HepG2 (cell line): Measurements from ENCODE around the gene MEF2B. TPM values are rescaled to one million over a fixed set of nuclear protein-coding genes. Genes with fewer than 3 reads are reported as not detected.

Source experiments
- GMEB1 ChIP-seq: sonication (generic); formaldehyde crosslinking; IDR thresholded peaks from 2 replicates; pipeline ENCODE4 v1.5.1; 2020; ENCODE audit warnings: missing genetic modification reagents, mild to moderate bottlenecking, borderline replicate concordance
- ONECUT2 ChIP-seq: sonication (generic); formaldehyde crosslinking; IDR thresholded peaks from 2 replicates; pipeline ENCODE4 v1.4.0; 2020; ENCODE audit warnings: missing genetic modification reagents
- RBM39 ChIP-seq: fragments of 200-400 bp; formaldehyde crosslinking; IDR thresholded peaks from one replicate; pipeline ENCODE4 v1.6.1; 2018; ENCODE audit warnings: antibody characterized with exemption, mild to moderate bottlenecking, low read depth, low read length; ENCODE audit not compliant: poor library complexity, severe bottlenecking
- SP4 ChIP-seq: sonication (generic); formaldehyde crosslinking; IDR thresholded peaks from 2 replicates; pipeline ENCODE4 v1.8.1; 2023; ENCODE audit warnings: mild to moderate bottlenecking, missing genetic modification reagents
- SPEN ChIP-seq: sonication (generic); formaldehyde crosslinking; IDR thresholded peaks from 2 replicates; pipeline ENCODE4 v1.5.1; 2020; ENCODE audit warnings: low read depth, mild to moderate bottlenecking, missing genetic modification reagents
- ZBTB21 ChIP-seq: sonication (generic); formaldehyde crosslinking; IDR thresholded peaks from 2 replicates; pipeline ENCODE4 v1.4.0; 2020; ENCODE audit warnings: missing genetic modification reagents
- ZBTB44 ChIP-seq: sonication (generic); formaldehyde crosslinking; IDR thresholded peaks from 2 replicates; pipeline ENCODE4 v1.4.0; 2020; ENCODE audit warnings: missing genetic modification reagents
- ZNF101 ChIP-seq: sonication (generic); formaldehyde crosslinking; IDR thresholded peaks from 2 replicates; pipeline ENCODE4 v1.4.0; 2020; ENCODE audit warnings: mild to moderate bottlenecking, low read depth, missing genetic modification reagents, borderline replicate concordance
- ZNF138 ChIP-seq: sonication (generic); formaldehyde crosslinking; IDR thresholded peaks from 2 replicates; pipeline ENCODE4 v1.5.0; 2020; ENCODE audit warnings: mild to moderate bottlenecking, low read depth, missing genetic modification reagents
- ZNF143 ChIP-seq: sonication (generic); formaldehyde crosslinking; IDR thresholded peaks from 2 replicates; pipeline ENCODE4 v1.4.0; 2020; ENCODE audit warnings: missing genetic modification reagents
- ZNF292 ChIP-seq: sonication (generic); formaldehyde crosslinking; IDR thresholded peaks from 2 replicates; pipeline ENCODE4 v1.8.1; 2022; ENCODE audit warnings: mild to moderate bottlenecking, low read depth, missing genetic modification reagents, borderline replicate concordance
- ZNF441 ChIP-seq: sonication (generic); formaldehyde crosslinking; IDR thresholded peaks from 2 replicates; pipeline ENCODE4 v1.7.0; 2021; ENCODE audit warnings: missing genetic modification reagents, borderline replicate concordance
- ZNF484 ChIP-seq: sonication (generic); formaldehyde crosslinking; IDR thresholded peaks from 2 replicates; pipeline ENCODE4 v1.5.1; 2020; ENCODE audit warnings: mild to moderate bottlenecking, low read depth, missing genetic modification reagents, borderline replicate concordance
- ZNF577 ChIP-seq: sonication (generic); formaldehyde crosslinking; IDR thresholded peaks from 2 replicates; pipeline ENCODE4 v1.4.0; 2020; ENCODE audit warnings: mild to moderate bottlenecking, low read depth, missing genetic modification reagents, borderline replicate concordance
- ZNF883 ChIP-seq: sonication (generic); formaldehyde crosslinking; IDR thresholded peaks from 2 replicates; pipeline ENCODE4 v1.5.1; 2020; ENCODE audit warnings: mild to moderate bottlenecking, missing genetic modification reagents; ENCODE audit errors: not compliant biosample characterization
- polyA plus RNA-seq, 8 experiments: library from polyadenylated mRNA; depleted of rRNA in 3 of 8; stranded (reverse) in 7 of 8; unstranded in 1 of 8; fragments of >200 nt; fragmentation: Illumina TruSeq in 4 of 8; extraction: Trizol in 4 of 8; gene quantifications; 2 replicates each; pipeline versions ENCODE4 v1.2.1 to v1.2.3, GENCODE V29; 2011 to 2016; ENCODE audit warnings: low read depth in 4 of 8, missing spikeins in 1 of 8, mixed read lengths in 1 of 8; ENCODE audit not compliant: insufficient read depth in 1 of 8
- total RNA-seq, 5 experiments: library from RNA; depleted of rRNA; stranded (reverse); fragments of >200 nt; fragmentation: Illumina TruSeq; extraction: Trizol; gene quantifications; 2 replicates each; pipeline ENCODE4 v1.2.3, GENCODE V29; 2016; ENCODE audit warnings: low read depth in 1 of 5
- TF ChIP-seq, protein P1 (sequence below): sonication (generic); formaldehyde crosslinking; IDR thresholded peaks from 2 replicates; pipeline ENCODE4 v1.5.0; 2020; ENCODE audit warnings: mild to moderate bottlenecking, missing genetic modification reagents
- TF ChIP-seq, protein P2 (sequence below): sonication (generic); formaldehyde crosslinking; IDR thresholded peaks from 2 replicates; pipeline ENCODE4 v1.8.0; 2022; ENCODE audit warnings: missing genetic modification reagents, mild to moderate bottlenecking, moderate library complexity, borderline replicate concordance
- TF ChIP-seq, protein P3 (sequence below): sonication (generic); formaldehyde crosslinking; IDR thresholded peaks from 2 replicates; pipeline ENCODE4 v1.8.1; 2023; ENCODE audit warnings: missing genetic modification reagents, inconsistent platforms, borderline replicate concordance

Gene MEF2B
- total and polyA plus RNA-seq, 2 of the 13 experiments (the other 11 are each of a cell fraction or from before 2014, with no cell fraction given): 1.2 to 1.7 TPM

- peak; percentile 57; the same call in 1 of the 2 replicates for TF ChIP-seq SP4 (CRISPR knock-in tag)
- peak; percentile 36 for TF ChIP-seq ZNF883 (CRISPR knock-in tag)
- peak; percentile 35; the same call in 1 of the 2 replicates for TF ChIP-seq ZNF143 (CRISPR knock-in tag)
- TF ChIP-seq GMEB1 (CRISPR knock-in tag): peak; percentile 64; the same call in 1 of the 2 replicates
- TF ChIP-seq ONECUT2 (CRISPR knock-in tag): no peak
- TF ChIP-seq SPEN: peak; percentile 96
- no peak for TF ChIP-seq ZBTB44 (CRISPR knock-in tag)
- TF ChIP-seq ZNF577 (CRISPR knock-in tag): no peak
- no peak for TF ChIP-seq RBM39
- no peak for TF ChIP-seq ZNF484 (CRISPR knock-in tag)
- 0 out of 2 replicates have a peak, but pooled peaks have one; percentile 18 for TF ChIP-seq ZBTB21 (CRISPR knock-in tag)
- TF ChIP-seq ZNF292: peak; percentile 89; the same call in 1 of the 2 replicates
- TF ChIP-seq, protein P1, sequence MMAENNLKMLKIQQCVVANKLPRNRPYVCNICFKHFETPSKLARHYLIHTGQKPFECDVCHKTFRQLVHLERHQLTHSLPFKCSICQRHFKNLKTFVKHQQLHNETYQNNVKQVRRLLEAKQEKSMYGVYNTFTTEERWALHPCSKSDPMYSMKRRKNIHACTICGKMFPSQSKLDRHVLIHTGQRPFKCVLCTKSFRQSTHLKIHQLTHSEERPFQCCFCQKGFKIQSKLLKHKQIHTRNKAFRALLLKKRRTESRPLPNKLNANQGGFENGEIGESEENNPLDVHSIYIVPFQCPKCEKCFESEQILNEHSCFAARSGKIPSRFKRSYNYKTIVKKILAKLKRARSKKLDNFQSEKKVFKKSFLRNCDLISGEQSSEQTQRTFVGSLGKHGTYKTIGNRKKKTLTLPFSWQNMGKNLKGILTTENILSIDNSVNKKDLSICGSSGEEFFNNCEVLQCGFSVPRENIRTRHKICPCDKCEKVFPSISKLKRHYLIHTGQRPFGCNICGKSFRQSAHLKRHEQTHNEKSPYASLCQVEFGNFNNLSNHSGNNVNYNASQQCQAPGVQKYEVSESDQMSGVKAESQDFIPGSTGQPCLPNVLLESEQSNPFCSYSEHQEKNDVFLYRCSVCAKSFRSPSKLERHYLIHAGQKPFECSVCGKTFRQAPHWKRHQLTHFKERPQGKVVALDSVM (CRISPR knock-in tag): peak; percentile 84; the same call in 1 of the 2 replicates
- TF ChIP-seq, protein P2, sequence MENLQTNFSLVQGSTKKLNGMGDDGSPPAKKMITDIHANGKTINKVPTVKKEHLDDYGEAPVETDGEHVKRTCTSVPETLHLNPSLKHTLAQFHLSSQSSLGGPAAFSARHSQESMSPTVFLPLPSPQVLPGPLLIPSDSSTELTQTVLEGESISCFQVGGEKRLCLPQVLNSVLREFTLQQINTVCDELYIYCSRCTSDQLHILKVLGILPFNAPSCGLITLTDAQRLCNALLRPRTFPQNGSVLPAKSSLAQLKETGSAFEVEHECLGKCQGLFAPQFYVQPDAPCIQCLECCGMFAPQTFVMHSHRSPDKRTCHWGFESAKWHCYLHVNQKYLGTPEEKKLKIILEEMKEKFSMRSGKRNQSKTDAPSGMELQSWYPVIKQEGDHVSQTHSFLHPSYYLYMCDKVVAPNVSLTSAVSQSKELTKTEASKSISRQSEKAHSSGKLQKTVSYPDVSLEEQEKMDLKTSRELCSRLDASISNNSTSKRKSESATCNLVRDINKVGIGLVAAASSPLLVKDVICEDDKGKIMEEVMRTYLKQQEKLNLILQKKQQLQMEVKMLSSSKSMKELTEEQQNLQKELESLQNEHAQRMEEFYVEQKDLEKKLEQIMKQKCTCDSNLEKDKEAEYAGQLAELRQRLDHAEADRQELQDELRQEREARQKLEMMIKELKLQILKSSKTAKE (CRISPR knock-in tag): peak; percentile 97
- TF ChIP-seq, protein P3, sequence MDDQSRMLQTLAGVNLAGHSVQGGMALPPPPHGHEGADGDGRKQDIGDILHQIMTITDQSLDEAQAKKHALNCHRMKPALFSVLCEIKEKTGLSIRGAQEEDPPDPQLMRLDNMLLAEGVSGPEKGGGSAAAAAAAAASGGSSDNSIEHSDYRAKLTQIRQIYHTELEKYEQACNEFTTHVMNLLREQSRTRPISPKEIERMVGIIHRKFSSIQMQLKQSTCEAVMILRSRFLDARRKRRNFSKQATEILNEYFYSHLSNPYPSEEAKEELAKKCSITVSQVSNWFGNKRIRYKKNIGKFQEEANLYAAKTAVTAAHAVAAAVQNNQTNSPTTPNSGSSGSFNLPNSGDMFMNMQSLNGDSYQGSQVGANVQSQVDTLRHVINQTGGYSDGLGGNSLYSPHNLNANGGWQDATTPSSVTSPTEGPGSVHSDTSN (CRISPR knock-in tag): no peak
- TF ChIP-seq ZNF101 (CRISPR knock-in tag): no peak
- TF ChIP-seq ZNF138 (CRISPR knock-in tag): no peak
- no peak; the same call in 1 of the 2 replicates for TF ChIP-seq ZNF441 (CRISPR knock-in tag)
Measured at GRCh38 chr19:19096641-19097627, 73.1 kb downstream of the MEF2B start (continued).
